Brain microvascular endothelial cell (primary cell): ENCODE results near the gene GMDS.
A peak's percentile ranks its signal among the peaks of the same experiment; 100 is the strongest.

Experiments
- DNase-seq: peaks from one replicate; pipeline ENCODE4 v3.0.0-alpha.2; 2020
- H3K27ac ChIP-seq: fragments of 250-450 bp; sonication (Bioruptor Pico); 2 replicates; pipeline ENCODE4 v1.5.1; 2020; ENCODE audit warnings: mild to moderate bottlenecking, moderate library complexity
- H3K27me3 ChIP-seq: fragments of 250-450 bp; sonication (Bioruptor Pico); replicated peaks from 2 replicates; pipeline ENCODE4 v1.5.1; 2020; ENCODE audit warnings: mild to moderate bottlenecking
- H3K36me3 ChIP-seq: fragments of 250-450 bp; sonication (Bioruptor Pico); replicated peaks from 2 replicates; pipeline ENCODE4 v1.5.1; 2020; ENCODE audit warnings: mild to moderate bottlenecking
- H3K4me3 ChIP-seq: 2 replicates; pipeline ENCODE4 v1.5.1; 2011; ENCODE audit warnings: low read depth, mild to moderate bottlenecking, control low read depth, low read length, moderate library complexity
- in situ Hi-C: cut with HindIII; loops from 2 replicates; pipeline ENCODE4 v1.10.0; 2017; ENCODE audit warnings: low sequenced_read_pairs, low pct_ligation_motif_present
- TF ChIP-seq, protein P1 (sequence below): IDR thresholded peaks from 2 replicates; pipeline ENCODE4 v1.5.1; 2011; ENCODE audit warnings: low read depth, mild to moderate bottlenecking, moderate library complexity, low read length, control low read depth, inconsistent platforms; ENCODE audit errors: missing control alignments

GMDS gene

DNA sequence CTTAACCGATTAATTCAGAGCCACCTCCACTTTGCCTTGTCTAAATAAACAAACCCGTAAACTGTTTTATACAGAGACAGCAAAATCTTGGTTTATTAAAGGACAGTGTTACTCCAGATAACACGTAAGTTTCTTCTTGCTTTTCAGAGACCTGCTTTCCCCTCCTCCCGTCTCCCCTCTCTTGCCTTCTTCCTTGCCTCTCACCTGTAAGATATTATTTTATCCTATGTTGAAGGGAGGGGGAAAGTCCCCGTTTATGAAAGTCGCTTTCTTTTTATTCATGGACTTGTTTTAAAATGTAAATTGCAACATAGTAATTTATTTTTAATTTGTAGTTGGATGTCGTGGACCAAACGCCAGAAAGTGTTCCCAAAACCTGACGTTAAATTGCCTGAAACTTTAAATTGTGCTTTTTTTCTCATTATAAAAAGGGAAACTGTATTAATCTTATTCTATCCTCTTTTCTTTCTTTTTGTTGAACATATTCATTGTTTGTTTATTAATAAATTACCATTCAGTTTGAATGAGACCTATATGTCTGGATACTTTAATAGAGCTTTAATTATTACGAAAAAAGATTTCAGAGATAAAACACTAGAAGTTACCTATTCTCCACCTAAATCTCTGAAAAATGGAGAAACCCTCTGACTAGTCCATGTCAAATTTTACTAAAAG is 633.0 kb downstream of the GMDS start:
- no peak for DNase-seq
- Histone ChIP-seq H3K4me3 (peak overlapping the region; percentile 65), H3K27ac (peak overlapping the region; percentile 52), H3K27me3 (peaks cover 19% of the 10 kb centered on the region), H3K36me3 (no peaks in the 10 kb centered on the region)
- TF ChIP-seq, protein P1, sequence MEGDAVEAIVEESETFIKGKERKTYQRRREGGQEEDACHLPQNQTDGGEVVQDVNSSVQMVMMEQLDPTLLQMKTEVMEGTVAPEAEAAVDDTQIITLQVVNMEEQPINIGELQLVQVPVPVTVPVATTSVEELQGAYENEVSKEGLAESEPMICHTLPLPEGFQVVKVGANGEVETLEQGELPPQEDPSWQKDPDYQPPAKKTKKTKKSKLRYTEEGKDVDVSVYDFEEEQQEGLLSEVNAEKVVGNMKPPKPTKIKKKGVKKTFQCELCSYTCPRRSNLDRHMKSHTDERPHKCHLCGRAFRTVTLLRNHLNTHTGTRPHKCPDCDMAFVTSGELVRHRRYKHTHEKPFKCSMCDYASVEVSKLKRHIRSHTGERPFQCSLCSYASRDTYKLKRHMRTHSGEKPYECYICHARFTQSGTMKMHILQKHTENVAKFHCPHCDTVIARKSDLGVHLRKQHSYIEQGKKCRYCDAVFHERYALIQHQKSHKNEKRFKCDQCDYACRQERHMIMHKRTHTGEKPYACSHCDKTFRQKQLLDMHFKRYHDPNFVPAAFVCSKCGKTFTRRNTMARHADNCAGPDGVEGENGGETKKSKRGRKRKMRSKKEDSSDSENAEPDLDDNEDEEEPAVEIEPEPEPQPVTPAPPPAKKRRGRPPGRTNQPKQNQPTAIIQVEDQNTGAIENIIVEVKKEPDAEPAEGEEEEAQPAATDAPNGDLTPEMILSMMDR, result no peak
- in situ Hi-C loops, result loop anchor here (25.0 kb wide), 2 partner anchors 500 to 750 kb away; no protein-coding TSS in a partner anchor

DNA sequence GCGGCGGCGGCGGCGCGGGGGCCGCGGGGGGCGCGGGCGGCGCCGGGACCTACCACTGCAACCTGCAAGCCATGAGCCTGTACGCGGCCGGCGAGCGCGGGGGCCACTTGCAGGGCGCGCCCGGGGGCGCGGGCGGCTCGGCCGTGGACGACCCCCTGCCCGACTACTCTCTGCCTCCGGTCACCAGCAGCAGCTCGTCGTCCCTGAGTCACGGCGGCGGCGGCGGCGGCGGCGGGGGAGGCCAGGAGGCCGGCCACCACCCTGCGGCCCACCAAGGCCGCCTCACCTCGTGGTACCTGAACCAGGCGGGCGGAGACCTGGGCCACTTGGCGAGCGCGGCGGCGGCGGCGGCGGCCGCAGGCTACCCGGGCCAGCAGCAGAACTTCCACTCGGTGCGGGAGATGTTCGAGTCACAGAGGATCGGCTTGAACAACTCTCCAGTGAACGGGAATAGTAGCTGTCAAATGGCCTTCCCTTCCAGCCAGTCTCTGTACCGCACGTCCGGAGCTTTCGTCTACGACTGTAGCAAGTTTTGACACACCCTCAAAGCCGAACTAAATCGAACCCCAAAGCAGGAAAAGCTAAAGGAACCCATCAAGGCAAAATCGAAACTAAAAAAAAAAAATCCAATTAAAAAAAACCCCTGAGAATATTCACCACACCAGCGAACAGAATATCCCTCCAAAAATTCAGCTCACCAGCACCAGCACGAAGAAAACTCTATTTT is 633.7 kb downstream of the GMDS start:
- no peak for DNase-seq
- Histone ChIP-seq H3K4me3 (peak overlapping the region; percentile 65), H3K36me3 (no peaks in the 10 kb centered on the region), H3K27ac (peak overlapping the region; percentile 52), H3K27me3 (peaks cover 26% of the 10 kb centered on the region)
- TF ChIP-seq, protein P1, result no peak
- in situ Hi-C loops, result loop anchor here (25.0 kb wide), 2 partner anchors 501 to 751 kb away; no protein-coding TSS in a partner anchor

DNA sequence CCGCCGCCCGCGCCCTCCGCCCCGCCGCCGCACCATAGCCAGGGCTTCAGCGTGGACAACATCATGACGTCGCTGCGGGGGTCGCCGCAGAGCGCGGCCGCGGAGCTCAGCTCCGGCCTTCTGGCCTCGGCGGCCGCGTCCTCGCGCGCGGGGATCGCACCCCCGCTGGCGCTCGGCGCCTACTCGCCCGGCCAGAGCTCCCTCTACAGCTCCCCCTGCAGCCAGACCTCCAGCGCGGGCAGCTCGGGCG is 634.2 kb downstream of the GMDS start:
- no peaks in the 10 kb centered on the region for H3K36me3 ChIP-seq
- no peak for DNase-seq
- H3K4me3 ChIP-seq, result peak overlapping the region; percentile 59
- no peak overlapping the region for H3K27ac ChIP-seq
- in situ Hi-C loops, result loop anchor here (25.0 kb wide), 2 partner anchors 501 to 751 kb away; no protein-coding TSS in a partner anchor
- peaks cover 31% of the 10 kb centered on the region for H3K27me3 ChIP-seq
- TF ChIP-seq, protein P1, result peak; percentile 29

GRCh38 chr6:1610497-1611321 is 634.7 kb downstream of the GMDS start:
- Histone ChIP-seq H3K27me3 (peaks cover 36% of the 10 kb centered on the region), H3K27ac (peak overlapping the region; percentile 55), H3K4me3 (peak overlapping the region; percentile 59), H3K36me3 (no peaks in the 10 kb centered on the region)
- TF ChIP-seq, protein P1, result no peak
- in situ Hi-C loops, result loop anchor here (25.0 kb wide), 2 partner anchors 502 to 752 kb away; no protein-coding TSS in a partner anchor
- DNase-seq, result no peak

GRCh38 chr6:1609648-1610496 is 635.5 kb downstream of the GMDS start, which contains the start of gene FOXC1:
FOXC1 (plus strand) TSS chr6:1609915; CDS start chr6:1610446, 531 bp downstream.
- Histone ChIP-seq H3K4me3 (peak within 1 kb of the TSS; percentile 59), H3K27me3 (peaks cover 43% of the 10 kb centered on the region), H3K27ac (peak within 1 kb of the TSS; percentile 55), H3K36me3 (no peaks in the 10 kb centered on the region)
- peak; percentile 85 for DNase-seq
- in situ Hi-C loops, result loop anchor here (25.0 kb wide), 2 partner anchors 502 to 752 kb away; no protein-coding TSS in a partner anchor
- TF ChIP-seq, protein P1, result no peak
